AG09319 (cell line): ENCODE data around the gene TXNRD3.

Experiments
- DNase-seq: peaks from one replicate; pipeline ENCODE4 v3.0.0-alpha.2; 2010; ENCODE audit warnings: low read depth; ENCODE audit errors: extremely low read depth
- TF ChIP-seq, protein P1 (sequence below): IDR thresholded peaks from 2 replicates; pipeline ENCODE4 v1.5.1; 2011; ENCODE audit warnings: low read depth, mild to moderate bottlenecking, inconsistent platforms, low read length, moderate library complexity

Gene TXNRD3

DNA sequence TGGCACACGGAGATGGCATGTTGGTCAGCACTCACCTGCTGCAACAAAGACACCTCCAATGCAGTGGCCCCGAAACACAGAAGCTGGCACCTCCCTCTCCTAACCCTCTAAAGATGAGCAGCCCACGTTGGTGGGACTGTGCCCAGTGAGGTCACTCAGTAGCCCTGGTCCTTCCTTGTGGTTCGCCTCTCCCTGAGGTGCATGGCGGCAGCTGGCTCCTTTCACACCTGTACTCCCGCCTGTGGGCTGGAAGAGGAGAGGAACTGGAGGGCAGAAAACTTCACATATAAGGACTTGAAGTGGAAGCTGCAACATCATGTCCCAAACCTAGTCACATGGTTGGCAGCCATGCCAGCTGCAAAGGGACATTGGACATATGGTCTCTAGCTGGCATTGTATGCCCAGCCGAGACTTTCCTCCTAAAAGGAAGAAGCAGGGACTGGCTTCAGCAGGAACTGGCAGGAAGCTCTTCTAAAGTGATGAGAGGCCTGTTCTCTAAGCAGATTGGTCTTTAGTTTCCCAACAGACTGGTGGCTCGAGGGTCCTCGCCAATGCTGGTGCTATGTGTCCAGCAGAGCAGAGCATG lies 85.4 kb downstream of the TXNRD3 start:
- DNase-seq = no peak
- TF ChIP-seq, protein P1, sequence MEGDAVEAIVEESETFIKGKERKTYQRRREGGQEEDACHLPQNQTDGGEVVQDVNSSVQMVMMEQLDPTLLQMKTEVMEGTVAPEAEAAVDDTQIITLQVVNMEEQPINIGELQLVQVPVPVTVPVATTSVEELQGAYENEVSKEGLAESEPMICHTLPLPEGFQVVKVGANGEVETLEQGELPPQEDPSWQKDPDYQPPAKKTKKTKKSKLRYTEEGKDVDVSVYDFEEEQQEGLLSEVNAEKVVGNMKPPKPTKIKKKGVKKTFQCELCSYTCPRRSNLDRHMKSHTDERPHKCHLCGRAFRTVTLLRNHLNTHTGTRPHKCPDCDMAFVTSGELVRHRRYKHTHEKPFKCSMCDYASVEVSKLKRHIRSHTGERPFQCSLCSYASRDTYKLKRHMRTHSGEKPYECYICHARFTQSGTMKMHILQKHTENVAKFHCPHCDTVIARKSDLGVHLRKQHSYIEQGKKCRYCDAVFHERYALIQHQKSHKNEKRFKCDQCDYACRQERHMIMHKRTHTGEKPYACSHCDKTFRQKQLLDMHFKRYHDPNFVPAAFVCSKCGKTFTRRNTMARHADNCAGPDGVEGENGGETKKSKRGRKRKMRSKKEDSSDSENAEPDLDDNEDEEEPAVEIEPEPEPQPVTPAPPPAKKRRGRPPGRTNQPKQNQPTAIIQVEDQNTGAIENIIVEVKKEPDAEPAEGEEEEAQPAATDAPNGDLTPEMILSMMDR = no peak

DNA sequence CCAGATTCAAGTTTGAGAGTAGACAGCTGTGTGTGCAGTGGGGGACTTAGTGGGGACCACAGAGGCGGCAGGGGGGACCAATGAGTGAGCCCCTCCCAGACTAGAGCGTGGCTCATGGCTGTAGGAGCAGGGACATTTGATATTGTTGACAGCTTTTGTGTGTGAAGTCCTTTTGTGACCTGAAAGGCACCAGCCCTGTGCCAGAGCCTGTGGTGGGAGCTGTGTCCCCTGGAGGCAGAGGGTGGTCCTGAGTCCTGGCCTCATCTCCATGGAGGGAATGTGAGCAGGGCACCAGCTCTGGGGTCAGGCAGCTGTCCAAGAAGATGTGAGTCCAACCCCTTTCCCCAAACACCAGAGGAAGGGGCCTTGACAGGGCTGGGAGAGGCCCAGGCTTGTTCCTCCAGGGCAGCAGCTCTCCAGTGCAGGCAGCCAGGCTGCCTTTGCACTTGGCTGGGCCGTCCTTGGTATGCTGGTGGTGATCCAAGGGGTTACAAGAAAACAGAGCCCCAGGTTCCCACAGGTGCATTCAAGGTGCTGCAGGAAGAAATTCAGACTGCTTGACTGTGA lies 86.1 kb downstream of the TXNRD3 start:
- TF ChIP-seq, protein P1 = no peak
- DNase-seq = no peak

DNA sequence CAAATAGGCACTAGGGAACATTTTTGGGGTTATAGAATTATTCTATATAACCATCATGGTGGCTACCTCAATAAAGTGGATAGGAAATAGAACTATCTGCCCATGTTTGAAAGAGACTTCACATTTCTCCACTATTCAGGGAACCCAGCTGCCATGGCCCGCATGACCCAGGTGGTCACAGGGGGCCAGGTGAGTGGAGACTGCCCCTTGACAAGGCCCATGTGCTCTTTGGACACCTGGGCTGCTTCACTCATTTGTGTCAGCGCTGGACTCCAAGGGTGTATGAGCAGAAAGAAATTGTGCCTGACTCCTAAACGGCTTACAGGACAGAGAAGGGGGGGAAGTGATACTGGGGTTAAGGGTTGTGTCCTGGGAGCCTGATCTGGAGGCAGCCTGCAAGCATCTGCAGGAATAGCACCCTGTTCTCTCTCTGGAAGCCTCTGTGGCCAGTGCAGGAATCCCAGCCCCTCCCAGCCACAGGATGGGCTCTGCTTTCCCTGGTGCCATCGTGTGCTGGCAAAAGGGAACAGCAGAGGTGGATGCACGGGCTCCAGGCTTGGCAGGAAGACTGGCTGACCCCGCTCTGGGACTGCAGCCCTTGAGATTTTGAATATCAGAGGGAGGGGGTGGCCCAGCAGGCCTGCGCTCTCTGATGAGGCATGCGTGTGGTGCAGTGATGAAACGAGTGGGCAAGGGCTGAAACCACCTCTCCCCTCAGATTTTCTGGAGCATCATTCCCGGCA lies 87.1 kb downstream of the TXNRD3 start:
- DNase-seq = no peak
- TF ChIP-seq, protein P1 = no peak

DNA sequence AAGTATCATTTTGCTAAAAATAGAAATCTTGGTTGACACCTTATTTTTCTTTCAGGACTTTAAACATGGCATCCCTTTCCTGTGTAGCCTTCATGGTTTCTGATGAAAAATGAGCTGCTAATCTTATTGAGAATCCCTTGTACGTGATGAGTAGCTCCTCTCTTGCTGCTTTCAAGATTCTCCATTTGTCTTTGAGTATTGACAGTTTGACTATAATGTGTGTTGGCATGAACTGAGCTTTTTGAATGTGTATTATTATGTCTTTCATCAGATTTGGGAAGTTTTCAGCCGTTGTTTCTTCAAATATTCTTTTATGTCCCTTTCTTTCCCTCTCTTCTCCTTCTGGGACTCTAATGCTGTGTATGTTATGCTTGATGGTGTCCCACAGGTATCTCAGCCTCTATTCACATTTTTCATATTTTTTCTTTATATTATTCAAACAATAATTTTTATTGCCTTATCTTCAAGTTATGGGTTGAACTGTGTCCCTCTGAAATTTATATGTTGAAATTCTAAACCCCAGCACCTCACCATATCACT lies 92.1 kb downstream of the TXNRD3 start:
- no peak for DNase-seq
- TF ChIP-seq, protein P1 = no peak

DNA sequence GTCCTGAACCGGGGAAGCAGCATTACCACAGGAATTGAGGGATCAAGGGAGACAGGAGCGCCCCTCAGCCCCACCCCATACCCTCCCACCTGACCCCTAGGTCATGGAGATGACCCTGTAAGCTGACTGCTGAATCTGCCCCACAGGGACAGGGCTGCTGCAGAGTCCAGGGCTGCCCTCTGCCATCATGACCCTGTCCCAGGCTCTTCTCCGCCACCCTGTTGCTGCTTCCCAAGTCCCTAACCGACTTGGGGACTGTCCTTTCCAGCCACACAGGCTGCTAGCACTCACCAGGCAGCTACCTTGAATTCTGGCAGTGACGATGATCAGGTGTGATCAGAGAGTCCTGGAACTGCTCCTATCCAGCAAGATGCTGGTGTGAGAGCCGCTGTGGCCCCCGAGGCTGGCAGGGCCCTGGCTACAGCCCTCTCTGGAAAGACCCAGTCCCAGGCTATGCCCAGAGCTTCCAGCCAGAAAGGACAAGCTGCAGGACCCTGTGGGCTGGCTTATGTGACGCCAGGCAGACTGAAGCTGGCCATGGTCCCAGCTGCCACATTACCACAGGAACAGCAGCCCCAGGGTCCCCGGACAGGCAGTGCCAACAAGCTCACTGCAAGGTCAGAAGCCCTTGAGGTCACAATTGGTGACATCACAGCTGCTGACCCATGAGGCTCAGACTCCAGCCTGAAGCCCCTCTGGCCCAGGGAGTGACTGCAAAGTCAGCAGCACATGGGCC lies 96.4 kb downstream of the TXNRD3 start, which contains the start of gene C3orf22:
Gene C3orf22, minus strand, starts transcription at position 597 of the 736 bp plus-strand sequence. CDS start 5,542 bp downstream, outside the sequence.
- DNase-seq = no peak
- TF ChIP-seq, protein P1 = no peak

DNA sequence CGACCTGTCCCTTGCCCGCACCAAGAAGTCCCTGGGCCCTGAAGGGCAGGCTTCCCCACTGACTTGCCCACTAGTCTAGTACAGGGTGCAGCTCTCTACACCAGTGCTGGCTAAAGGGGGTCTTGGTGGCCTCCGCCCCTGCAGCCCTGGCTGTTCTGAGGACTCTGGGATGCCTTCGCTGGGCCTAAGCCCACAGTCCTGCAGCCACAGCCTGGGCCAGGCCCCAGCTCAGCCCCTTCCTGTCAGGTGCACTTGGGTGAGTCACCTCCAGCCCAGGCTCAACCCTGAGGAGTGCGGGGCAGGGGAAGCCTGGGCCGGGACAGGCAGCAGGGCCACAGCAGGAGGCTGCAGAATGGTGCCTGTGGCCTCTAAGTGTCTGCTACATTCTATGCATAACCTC lies 97.2 kb downstream of the TXNRD3 start:
- no peak for DNase-seq
- TF ChIP-seq, protein P1 = no peak
